Psoas muscle (tissue), 8 donors: ENCODE measurements around the gene DOK4. TPM values are rescaled to one million over a fixed set of nuclear protein-coding genes. Genes with fewer than 3 reads are reported as not detected.
A peak's percentile ranks its signal among the peaks of the same experiment; 100 is the strongest.

Experiments used
- ATAC-seq, 4 donors: fragments of 200-7000 bp; cut with Tn5 transposase; one replicate each; pipeline ENCODE4 v1.9.1; 2020; ENCODE audit warnings: moderate library complexity in 3 of 4, mild to moderate bottlenecking in 2 of 4
- DNase-seq, 2 donors: peaks; one replicate each; pipeline ENCODE4 v3.0.0-alpha.2; 2020
- H3K27ac ChIP-seq: fragments of 200-600 bp; one replicate; pipeline ENCODE4 v1.8.0; 2022
- H3K27me3 ChIP-seq, 3 donors: fragments of 200-600 bp in 1 of 3; one replicate each; pipeline versions ENCODE4 v1.6.1 to v1.8.0; 2013 to 2022; ENCODE audit warnings: low read length in 2 of 3, mild to moderate bottlenecking in 2 of 3, moderate library complexity in 1 of 3; ENCODE audit not compliant: insufficient read depth in 3 of 3
- H3K36me3 ChIP-seq, 2 donors: fragments of 200-600 bp in 1 of 2; one replicate each; pipeline versions ENCODE4 v1.6.1 to v1.8.0; 2013 to 2022; ENCODE audit warnings: low read depth in 1 of 2, mild to moderate bottlenecking in 1 of 2, moderate library complexity in 1 of 2; ENCODE audit not compliant: insufficient read depth in 1 of 2
- H3K4me1 ChIP-seq: fragments of 200-600 bp; one replicate; pipeline ENCODE4 v1.8.0; 2022
- H3K4me3 ChIP-seq: fragments of 200-600 bp; one replicate; pipeline ENCODE4 v1.8.0; 2022; ENCODE audit warnings: mild to moderate bottlenecking
- H3K9me3 ChIP-seq: fragments of 200-600 bp; one replicate; pipeline ENCODE4 v1.8.0; 2022
- CTCF ChIP-seq: fragments of 200-600 bp; IDR thresholded peaks from one replicate; pipeline ENCODE4 v1.8.0; 2022; ENCODE audit warnings: antibody characterized with exemption
- WGBS, 3 donors: extraction: QIAGEN DNeasy Blood & Tissue Kit; methylation state at CpG; one replicate each; pipeline versions ENCODE4 v1.1.6 to v1.1.7; 2013; 5-methylcytosine and 5-hydroxymethylcytosine counted together
- intact Hi-C, 2 donors: fragments of 100-400 bp; cut with DNase I; formaldehyde crosslinking; loops; one replicate each; pipeline versions ENCODE4 v1.11.0 to v1.14.2; 2022
- polyA plus RNA-seq, 3 donors: library from polyadenylated mRNA; stranded (reverse); fragments of 200-250 nt; gene quantifications; one replicate each; pipeline ENCODE4 v1.2.3, GENCODE V29; 2013
- total RNA-seq, 4 donors: library from RNA; stranded (reverse); fragmentation: NEBNext Ultra II Directional in 2 of 4; extraction: Animal tissue kit (Norgen Biotek cat#: 25700) in 2 of 4; gene quantifications; one replicate each; pipeline versions ENCODE4 v1.2.1 to v1.2.4, GENCODE V29; 2021 to 2023
- donor health status: healthy with polysubstance abuse.
- donor health status: DM: no; HTN: no; CAD: no; lungs with moderate emphysema.
- donor health status: Bipolar disorder and iron deficiency.
- donor health status: healthy.
- donor health status: DM: yes; HTN: yes; CAD: no.
- donor health status: DM: no; HTN: no; CAD: no.
- donor health status: DM: no; HTN: no; CAD: no.
- donor health status: DM: yes; HTN: yes; CAD: no.

DOK4 gene
- total and polyA plus RNA-seq, 7 donors, result 1.3 to 4.3 (median 1.9) TPM

GRCh38 chr16:57530522-57531252 is 44.4 kb upstream of the DOK4 start:
- Histone ChIP-seq H3K9me3 (no peaks in the 10 kb centered on the region), H3K36me3 (no peaks in the 10 kb centered on the region), H3K4me1 (peaks cover 7% of the 10 kb centered on the region), H3K27ac (no peak overlapping the region), H3K4me3 (no peak overlapping the region), H3K27me3 (no peaks in the 10 kb centered on the region)
- WGBS, 3 donors, result 85 to 86% (median 86%) methylated on average over 22 of the region's 22 CpGs
- intact Hi-C loops, result no loop called here
- DNase-seq, result peak in 1 of 2 donors; percentile 20
- no peak for ATAC-seq
- TF ChIP-seq CTCF, result no peak

GRCh38 chr16:57530104-57530521 is 43.8 kb upstream of the DOK4 start:
- no peak overlapping the region for H3K4me3 ChIP-seq
- no peaks in the 10 kb centered on the region for H3K36me3 ChIP-seq
- DNase-seq (peak in 1 of 2 donors; percentile 44), ATAC-seq (peak in 1 of 4 donors; percentile 32)
- no peak overlapping the region for H3K27ac ChIP-seq
- peaks cover 4% of the 10 kb centered on the region for H3K4me1 ChIP-seq
- TF ChIP-seq CTCF, result no peak
- H3K27me3 ChIP-seq, result no peaks in the 10 kb centered on the region
- intact Hi-C loops, result no loop called here
- no peaks in the 10 kb centered on the region for H3K9me3 ChIP-seq
- 59 to 73% (median 69%) methylated on average over 7 of the region's 7 CpGs for WGBS, 3 donors

- WGBS, 3 donors, result 84 to 88% (median 85%) methylated on average over 14 of the region's 14 CpGs
- Histone ChIP-seq H3K9me3 (no peaks in the 10 kb centered on the region), H3K27me3 (no peaks in the 10 kb centered on the region), H3K4me3 (no peak overlapping the region), H3K4me1 (no peaks in the 10 kb centered on the region), H3K36me3 (no peaks in the 10 kb centered on the region), H3K27ac (no peak overlapping the region)
- ATAC-seq (no peak), DNase-seq (peak in 1 of 2 donors; percentile 30)
- no peak for TF ChIP-seq CTCF
- intact Hi-C loops, result no loop called here
Measured at GRCh38 chr16:57529391-57530103, 43.3 kb upstream of the DOK4 start.

- ATAC-seq, result no peak
- intact Hi-C loops, result no loop called here
- TF ChIP-seq CTCF, result no peak
- peak in 1 of 2 donors; percentile 26 for DNase-seq
- Histone ChIP-seq H3K27me3 (no peaks in the 10 kb centered on the region), H3K4me3 (no peak overlapping the region), H3K4me1 (no peaks in the 10 kb centered on the region), H3K36me3 (no peaks in the 10 kb centered on the region), H3K27ac (no peak overlapping the region), H3K9me3 (no peaks in the 10 kb centered on the region)
- WGBS, 3 donors, result 52 to 83% (median 83%) methylated on average over 112 to 126 of the region's 126 CpGs
Measured at GRCh38 chr16:57528499-57529390, 42.5 kb upstream of the DOK4 start.
